ENCODE results near the gene CSNK1G1.

DNA sequence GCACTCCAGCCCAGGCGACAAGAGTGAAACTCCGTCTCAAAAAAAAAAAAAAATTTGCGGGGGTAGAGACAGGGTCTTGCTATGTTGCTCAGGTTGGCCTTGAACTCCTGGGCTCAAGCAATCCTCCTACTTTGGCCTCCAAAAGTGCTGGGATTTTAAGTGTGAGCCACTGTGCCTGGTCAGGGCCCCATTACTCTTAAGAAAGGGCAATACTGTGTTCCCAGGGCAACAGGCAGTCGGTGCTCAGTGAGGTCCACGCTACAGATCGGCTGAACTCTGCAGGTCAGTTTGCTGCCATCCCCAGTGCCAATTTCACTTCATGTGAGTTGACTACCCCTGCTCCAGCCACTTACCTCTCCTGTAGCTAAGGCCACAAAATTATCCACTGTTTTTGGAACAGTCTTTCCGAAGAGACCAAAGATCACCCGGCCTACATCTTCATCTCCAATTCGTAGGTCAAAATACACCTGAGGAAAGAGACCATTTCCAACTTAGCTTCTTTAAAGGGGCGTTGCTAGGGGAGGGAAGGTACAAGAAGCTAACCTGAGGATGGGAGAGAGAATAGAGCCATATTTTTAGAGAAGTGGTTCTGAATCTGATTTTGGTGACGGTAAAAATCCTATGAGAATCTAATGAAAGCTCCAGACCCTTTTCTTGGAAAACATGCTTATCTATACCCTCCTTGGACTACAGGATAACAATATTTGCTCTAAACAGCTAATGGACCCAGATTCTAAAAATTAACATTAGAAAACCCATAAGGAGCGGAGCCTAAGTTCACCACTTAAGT, 194.1 kb downstream of the CSNK1G1 start:
- TF ChIP-seq, protein P1, sequence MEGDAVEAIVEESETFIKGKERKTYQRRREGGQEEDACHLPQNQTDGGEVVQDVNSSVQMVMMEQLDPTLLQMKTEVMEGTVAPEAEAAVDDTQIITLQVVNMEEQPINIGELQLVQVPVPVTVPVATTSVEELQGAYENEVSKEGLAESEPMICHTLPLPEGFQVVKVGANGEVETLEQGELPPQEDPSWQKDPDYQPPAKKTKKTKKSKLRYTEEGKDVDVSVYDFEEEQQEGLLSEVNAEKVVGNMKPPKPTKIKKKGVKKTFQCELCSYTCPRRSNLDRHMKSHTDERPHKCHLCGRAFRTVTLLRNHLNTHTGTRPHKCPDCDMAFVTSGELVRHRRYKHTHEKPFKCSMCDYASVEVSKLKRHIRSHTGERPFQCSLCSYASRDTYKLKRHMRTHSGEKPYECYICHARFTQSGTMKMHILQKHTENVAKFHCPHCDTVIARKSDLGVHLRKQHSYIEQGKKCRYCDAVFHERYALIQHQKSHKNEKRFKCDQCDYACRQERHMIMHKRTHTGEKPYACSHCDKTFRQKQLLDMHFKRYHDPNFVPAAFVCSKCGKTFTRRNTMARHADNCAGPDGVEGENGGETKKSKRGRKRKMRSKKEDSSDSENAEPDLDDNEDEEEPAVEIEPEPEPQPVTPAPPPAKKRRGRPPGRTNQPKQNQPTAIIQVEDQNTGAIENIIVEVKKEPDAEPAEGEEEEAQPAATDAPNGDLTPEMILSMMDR (conservative IDR thresholded peaks at IDR 0.05; ENCODE audit: low read depth, low read length): no peak
- no peak for TF ChIP-seq EZH2 (IDR thresholded peaks at IDR 0.05; ENCODE audit: borderline replicate concordance, low read depth, low read length, poor library complexity, severe bottlenecking)
